ENCODE measurements around the gene GABBR1. TPM values are rescaled to one million over a fixed set of nuclear protein-coding genes. Genes with fewer than 3 reads are reported as not detected.

Gene GABBR1
- total and polyA plus RNA-seq, 4 donors, result 1.1 to 4.7 (median 1.4) TPM

DNA sequence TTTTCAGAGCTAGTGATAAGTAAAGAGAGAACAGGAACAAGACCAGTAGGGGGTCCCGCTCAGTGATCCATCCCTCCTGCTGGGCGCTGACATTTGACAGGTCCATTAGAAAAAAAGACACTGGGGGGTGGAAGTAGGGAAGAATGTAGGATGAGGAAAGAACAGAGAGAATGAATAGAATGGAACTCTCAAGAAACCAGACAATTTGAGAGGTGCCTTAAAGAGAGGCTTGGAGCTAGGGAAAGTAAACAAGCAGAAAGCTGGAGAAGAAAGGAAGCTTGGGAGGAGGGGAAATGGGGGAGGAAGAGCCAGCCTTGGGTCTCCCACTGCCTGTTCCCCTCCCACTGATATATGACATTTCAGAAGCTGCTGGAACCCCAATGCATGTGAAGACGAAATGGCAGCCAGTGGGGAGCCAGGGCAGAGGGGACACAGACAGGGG, 8.4 kb downstream of the GABBR1 start (continued):
- TF ChIP-seq, protein P1, sequence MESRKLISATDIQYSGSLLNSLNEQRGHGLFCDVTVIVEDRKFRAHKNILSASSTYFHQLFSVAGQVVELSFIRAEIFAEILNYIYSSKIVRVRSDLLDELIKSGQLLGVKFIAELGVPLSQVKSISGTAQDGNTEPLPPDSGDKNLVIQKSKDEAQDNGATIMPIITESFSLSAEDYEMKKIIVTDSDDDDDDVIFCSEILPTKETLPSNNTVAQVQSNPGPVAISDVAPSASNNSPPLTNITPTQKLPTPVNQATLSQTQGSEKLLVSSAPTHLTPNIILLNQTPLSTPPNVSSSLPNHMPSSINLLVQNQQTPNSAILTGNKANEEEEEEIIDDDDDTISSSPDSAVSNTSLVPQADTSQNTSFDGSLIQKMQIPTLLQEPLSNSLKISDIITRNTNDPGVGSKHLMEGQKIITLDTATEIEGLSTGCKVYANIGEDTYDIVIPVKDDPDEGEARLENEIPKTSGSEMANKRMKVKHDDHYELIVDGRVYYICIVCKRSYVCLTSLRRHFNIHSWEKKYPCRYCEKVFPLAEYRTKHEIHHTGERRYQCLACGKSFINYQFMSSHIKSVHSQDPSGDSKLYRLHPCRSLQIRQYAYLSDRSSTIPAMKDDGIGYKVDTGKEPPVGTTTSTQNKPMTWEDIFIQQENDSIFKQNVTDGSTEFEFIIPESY (IDR thresholded peaks at IDR 0.05), result no peak
- TF ChIP-seq, protein P2, sequence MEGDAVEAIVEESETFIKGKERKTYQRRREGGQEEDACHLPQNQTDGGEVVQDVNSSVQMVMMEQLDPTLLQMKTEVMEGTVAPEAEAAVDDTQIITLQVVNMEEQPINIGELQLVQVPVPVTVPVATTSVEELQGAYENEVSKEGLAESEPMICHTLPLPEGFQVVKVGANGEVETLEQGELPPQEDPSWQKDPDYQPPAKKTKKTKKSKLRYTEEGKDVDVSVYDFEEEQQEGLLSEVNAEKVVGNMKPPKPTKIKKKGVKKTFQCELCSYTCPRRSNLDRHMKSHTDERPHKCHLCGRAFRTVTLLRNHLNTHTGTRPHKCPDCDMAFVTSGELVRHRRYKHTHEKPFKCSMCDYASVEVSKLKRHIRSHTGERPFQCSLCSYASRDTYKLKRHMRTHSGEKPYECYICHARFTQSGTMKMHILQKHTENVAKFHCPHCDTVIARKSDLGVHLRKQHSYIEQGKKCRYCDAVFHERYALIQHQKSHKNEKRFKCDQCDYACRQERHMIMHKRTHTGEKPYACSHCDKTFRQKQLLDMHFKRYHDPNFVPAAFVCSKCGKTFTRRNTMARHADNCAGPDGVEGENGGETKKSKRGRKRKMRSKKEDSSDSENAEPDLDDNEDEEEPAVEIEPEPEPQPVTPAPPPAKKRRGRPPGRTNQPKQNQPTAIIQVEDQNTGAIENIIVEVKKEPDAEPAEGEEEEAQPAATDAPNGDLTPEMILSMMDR (IDR thresholded peaks at IDR 0.05; ENCODE audit: low read depth, low read length, missing input control), result no peak

DNA sequence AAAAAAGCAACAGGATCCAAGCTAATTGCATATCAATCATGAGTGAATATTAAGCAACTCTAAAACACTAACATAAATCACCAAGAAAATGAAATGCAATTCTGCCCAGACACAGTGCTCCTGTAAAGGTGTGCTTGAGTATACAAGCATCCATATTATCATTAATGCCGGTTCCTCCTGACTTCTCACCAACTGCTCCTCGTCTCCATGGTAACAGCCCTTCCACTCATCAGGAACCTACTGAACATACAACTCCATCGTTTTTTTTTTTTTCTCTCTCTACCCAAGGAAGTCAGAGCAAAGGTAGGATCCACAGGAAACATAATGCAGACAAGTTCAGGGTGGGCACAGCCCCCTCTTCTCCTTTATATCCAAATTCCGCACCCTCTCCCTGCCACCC, 12.4 kb downstream of the GABBR1 start:
- H3K4me1 ChIP-seq (ENCODE audit: control insufficient read depth in 4 of 4, insufficient read depth in 4 of 4, low read length in 3 of 4), result no peaks in the 10 kb centered on the region
- H3K27me3 ChIP-seq (ENCODE audit: control insufficient read depth in 4 of 4, insufficient read depth in 4 of 4, low read length in 3 of 4), result no peaks in the 10 kb centered on the region
- no peaks in the 10 kb centered on the region for H3K36me3 ChIP-seq (ENCODE audit: control insufficient read depth in 4 of 4, insufficient read depth in 3 of 4, low read depth in 1 of 4, low read length in 3 of 4)
- 62% methylated on average over 4 of the region's 4 CpGs for WGBS
- DNase-seq (ENCODE audit: low spot score), result no peak
- no peak overlapping the region for H3K9ac ChIP-seq (ENCODE audit: low read depth in 1 of 2, low read length in 2 of 2)
- no peak for TF ChIP-seq JUND (IDR thresholded peaks at IDR 0.05)
- TF ChIP-seq, protein P3, sequence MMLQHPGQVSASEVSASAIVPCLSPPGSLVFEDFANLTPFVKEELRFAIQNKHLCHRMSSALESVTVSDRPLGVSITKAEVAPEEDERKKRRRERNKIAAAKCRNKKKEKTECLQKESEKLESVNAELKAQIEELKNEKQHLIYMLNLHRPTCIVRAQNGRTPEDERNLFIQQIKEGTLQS (IDR thresholded peaks at IDR 0.05), result no peak
- no peak for TF ChIP-seq EGR1 (IDR thresholded peaks at IDR 0.05; ENCODE audit: low read depth in 2 of 2)
- TF ChIP-seq GABPA (IDR thresholded peaks at IDR 0.05 in 1 of 2, conservative IDR thresholded peaks at IDR 0.05 in 1 of 2), result no peak
- TF ChIP-seq, protein P4, sequence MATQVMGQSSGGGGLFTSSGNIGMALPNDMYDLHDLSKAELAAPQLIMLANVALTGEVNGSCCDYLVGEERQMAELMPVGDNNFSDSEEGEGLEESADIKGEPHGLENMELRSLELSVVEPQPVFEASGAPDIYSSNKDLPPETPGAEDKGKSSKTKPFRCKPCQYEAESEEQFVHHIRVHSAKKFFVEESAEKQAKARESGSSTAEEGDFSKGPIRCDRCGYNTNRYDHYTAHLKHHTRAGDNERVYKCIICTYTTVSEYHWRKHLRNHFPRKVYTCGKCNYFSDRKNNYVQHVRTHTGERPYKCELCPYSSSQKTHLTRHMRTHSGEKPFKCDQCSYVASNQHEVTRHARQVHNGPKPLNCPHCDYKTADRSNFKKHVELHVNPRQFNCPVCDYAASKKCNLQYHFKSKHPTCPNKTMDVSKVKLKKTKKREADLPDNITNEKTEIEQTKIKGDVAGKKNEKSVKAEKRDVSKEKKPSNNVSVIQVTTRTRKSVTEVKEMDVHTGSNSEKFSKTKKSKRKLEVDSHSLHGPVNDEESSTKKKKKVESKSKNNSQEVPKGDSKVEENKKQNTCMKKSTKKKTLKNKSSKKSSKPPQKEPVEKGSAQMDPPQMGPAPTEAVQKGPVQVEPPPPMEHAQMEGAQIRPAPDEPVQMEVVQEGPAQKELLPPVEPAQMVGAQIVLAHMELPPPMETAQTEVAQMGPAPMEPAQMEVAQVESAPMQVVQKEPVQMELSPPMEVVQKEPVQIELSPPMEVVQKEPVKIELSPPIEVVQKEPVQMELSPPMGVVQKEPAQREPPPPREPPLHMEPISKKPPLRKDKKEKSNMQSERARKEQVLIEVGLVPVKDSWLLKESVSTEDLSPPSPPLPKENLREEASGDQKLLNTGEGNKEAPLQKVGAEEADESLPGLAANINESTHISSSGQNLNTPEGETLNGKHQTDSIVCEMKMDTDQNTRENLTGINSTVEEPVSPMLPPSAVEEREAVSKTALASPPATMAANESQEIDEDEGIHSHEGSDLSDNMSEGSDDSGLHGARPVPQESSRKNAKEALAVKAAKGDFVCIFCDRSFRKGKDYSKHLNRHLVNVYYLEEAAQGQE (IDR thresholded peaks at IDR 0.05), result no peak
- no peak for TF ChIP-seq RXRA (IDR thresholded peaks at IDR 0.05)
- no peak for TF ChIP-seq RAD21 (IDR thresholded peaks at IDR 0.05)
- TF ChIP-seq HNF4G (IDR thresholded peaks at IDR 0.05), result no peak
- TF ChIP-seq, protein P5, sequence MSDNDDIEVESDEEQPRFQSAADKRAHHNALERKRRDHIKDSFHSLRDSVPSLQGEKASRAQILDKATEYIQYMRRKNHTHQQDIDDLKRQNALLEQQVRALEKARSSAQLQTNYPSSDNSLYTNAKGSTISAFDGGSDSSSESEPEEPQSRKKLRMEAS (IDR thresholded peaks at IDR 0.05), result no peak
- no peak for TF ChIP-seq NR2F2 (IDR thresholded peaks at IDR 0.05)
- TF ChIP-seq FOXA1 (IDR thresholded peaks at IDR 0.05), result no peak
- TF ChIP-seq SP1 (IDR thresholded peaks at IDR 0.05), result no peak
- TF ChIP-seq FOXA2 (IDR thresholded peaks at IDR 0.05), result no peak
- no peak for TF ChIP-seq TAF1 (conservative IDR thresholded peaks at IDR 0.05)
- no peak for TF ChIP-seq YY1 (IDR thresholded peaks at IDR 0.05)
- TF ChIP-seq, protein P1 (IDR thresholded peaks at IDR 0.05), result no peak
- TF ChIP-seq, protein P2 (IDR thresholded peaks at IDR 0.05; ENCODE audit: low read depth, low read length, missing input control), result no peak
- no peak for TF ChIP-seq HNF4A (conservative IDR thresholded peaks at IDR 0.05)
- no peaks in the 10 kb centered on the region for H3K9me3 ChIP-seq (ENCODE audit: control insufficient read depth in 4 of 4, low read length in 3 of 4)
- no peak overlapping the region for H3K4me3 ChIP-seq (ENCODE audit: low read depth in 1 of 3, low read length in 3 of 3)
- no peak overlapping the region for H3K27ac ChIP-seq (ENCODE audit: low read depth in 1 of 2, low read length in 2 of 2)
